BLaER1 (cell line): ENCODE data around the gene OBI1.
A peak's percentile ranks its signal among the peaks of the same experiment; 100 is the strongest.

Experiments
- H3K27ac ChIP-seq: shearing (Covaris generic); formaldehyde crosslinking; 2 replicates; pipeline ENCODE4 v1.8.1; 2022
- H3K27me3 ChIP-seq: shearing (Covaris generic); formaldehyde crosslinking; 2 replicates; pipeline ENCODE4 v1.8.1; 2022
- H3K36me3 ChIP-seq: shearing (Covaris generic); formaldehyde crosslinking; 2 replicates; pipeline ENCODE4 v1.8.1; 2022
- H3K4me1 ChIP-seq: shearing (Covaris generic); formaldehyde crosslinking; 2 replicates; pipeline ENCODE4 v1.8.1; 2022
- H3K4me2 ChIP-seq: shearing (Covaris generic); formaldehyde crosslinking; 2 replicates; pipeline ENCODE4 v1.8.1; 2022
- H3K4me3 ChIP-seq: shearing (Covaris generic); formaldehyde crosslinking; 2 replicates; pipeline ENCODE4 v1.8.1; 2022
- H3K9ac ChIP-seq: shearing (Covaris generic); formaldehyde crosslinking; 2 replicates; pipeline ENCODE4 v1.8.1; 2022
- H3K9me3 ChIP-seq: shearing (Covaris generic); formaldehyde crosslinking; 2 replicates; pipeline ENCODE4 v1.8.1; 2022
- H4K20me1 ChIP-seq: shearing (Covaris generic); formaldehyde crosslinking; 2 replicates; pipeline ENCODE4 v1.8.1; 2022
- Cebpa-rat ChIP-seq: shearing (Covaris generic); IDR thresholded peaks from 2 replicates; pipeline ENCODE4 v1.8.1; 2022

OBI1 gene

GRCh38 chr13:78658630-78659449 is at the start of gene OBI1:
Gene OBI1 (minus strand): TSS chr13:78659155. CDS start chr13:78659120, 35 bp downstream.
- TF ChIP-seq Cebpa-rat: no peak
- Histone ChIP-seq H3K4me3 (peak within 1 kb of the TSS; percentile 88), H4K20me1 (peaks cover 46% of the 10 kb centered on the region)

GRCh38 chr13:78701383-78701782 is 42.4 kb upstream of the OBI1 start:
- no peaks in the 10 kb centered on the region for H4K20me1 ChIP-seq
- no peaks in the 10 kb centered on the region for H3K4me1 ChIP-seq
- H3K27me3 ChIP-seq: no peaks in the 10 kb centered on the region
- no peak overlapping the region for H3K4me3 ChIP-seq
- no peak for TF ChIP-seq Cebpa-rat
- H3K36me3 ChIP-seq: no peaks in the 10 kb centered on the region
- no peak overlapping the region for H3K9ac ChIP-seq
- no peak overlapping the region for H3K27ac ChIP-seq
- H3K9me3 ChIP-seq: no peaks in the 10 kb centered on the region
- no peak overlapping the region for H3K4me2 ChIP-seq

More at GRCh38 chr13:78658630-78659449, at the start of gene OBI1:
- Histone ChIP-seq H3K9ac (peak within 1 kb of the TSS; percentile 90), H3K4me2 (peak within 1 kb of the TSS; percentile 93), H3K4me1 (peaks cover 25% of the 10 kb centered on the region), H3K27ac (peak within 1 kb of the TSS; percentile 89), H3K27me3 (no peaks in the 10 kb centered on the region), H3K36me3 (peaks cover 22% of the 10 kb centered on the region), H3K9me3 (no peaks in the 10 kb centered on the region)

DNA sequence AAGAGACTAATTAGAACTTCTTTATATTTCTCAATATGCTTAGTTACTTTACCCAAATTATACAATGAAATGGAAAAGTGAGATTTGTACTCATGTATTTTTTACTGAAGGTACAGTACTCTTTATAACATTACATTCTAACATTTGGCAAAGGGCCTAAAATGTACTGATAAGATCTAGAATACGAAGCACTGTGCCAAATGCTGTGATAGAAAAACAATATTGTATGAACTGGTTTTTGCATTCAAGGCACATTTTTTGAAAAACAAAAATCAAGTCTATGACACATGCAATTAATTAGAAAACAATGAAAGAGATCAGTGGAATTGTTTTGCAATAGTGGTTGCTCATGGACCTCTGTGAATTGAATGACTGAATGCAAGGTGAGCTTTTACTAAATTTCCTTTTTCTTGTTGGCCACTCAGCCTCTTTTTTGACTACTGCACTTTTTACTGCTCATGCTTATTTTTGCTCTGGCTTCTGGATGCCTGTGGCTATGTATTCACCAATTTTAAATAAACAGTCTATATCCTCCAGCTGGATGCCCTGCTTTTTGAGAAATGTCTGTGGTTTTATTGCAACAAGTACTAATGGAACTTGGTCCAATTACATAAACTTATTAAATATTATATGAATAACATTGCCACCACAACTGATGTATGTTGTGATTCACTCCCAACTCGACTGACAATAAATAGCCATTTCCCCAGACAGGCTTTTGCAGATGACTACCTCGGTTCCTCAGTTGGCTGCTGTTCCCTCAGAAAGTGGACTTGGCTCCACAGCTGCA is 41.4 kb upstream of the OBI1 start:
- H3K4me2 ChIP-seq: no peak overlapping the region

DNA sequence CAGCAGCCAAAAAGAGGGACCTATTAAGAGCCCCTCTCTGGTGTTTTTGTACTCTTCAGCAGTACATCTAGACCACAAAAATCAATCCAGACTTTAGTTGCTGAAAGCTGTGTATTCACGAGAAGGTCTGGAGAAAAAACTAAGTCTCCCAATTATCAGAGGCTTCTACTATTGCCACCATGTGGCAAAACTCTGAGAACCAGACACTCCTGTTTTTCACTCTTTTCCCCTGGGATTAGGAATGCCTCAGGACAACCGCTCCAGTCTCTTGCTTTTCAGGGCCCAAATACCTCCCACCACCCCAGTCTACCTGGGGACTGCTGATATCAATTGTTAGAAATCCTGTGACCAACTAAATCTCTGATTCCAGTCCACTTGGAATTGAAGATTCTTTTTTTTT is 30.1 kb upstream of the OBI1 start:
- Histone ChIP-seq H3K27me3 (no peaks in the 10 kb centered on the region), H3K27ac (no peak overlapping the region), H4K20me1 (no peaks in the 10 kb centered on the region), H3K4me2 (no peak overlapping the region), H3K9ac (no peak overlapping the region), H3K36me3 (no peaks in the 10 kb centered on the region), H3K4me3 (no peak overlapping the region), H3K9me3 (no peaks in the 10 kb centered on the region), H3K4me1 (no peaks in the 10 kb centered on the region)
- TF ChIP-seq Cebpa-rat: no peak

More for the DNA sequence above, 41.4 kb upstream of the OBI1 start:
- no peak overlapping the region for H3K9ac ChIP-seq
- no peaks in the 10 kb centered on the region for H3K4me1 ChIP-seq
- H3K27me3 ChIP-seq: no peaks in the 10 kb centered on the region
- no peak overlapping the region for H3K27ac ChIP-seq
- H3K4me3 ChIP-seq: no peak overlapping the region
- H3K36me3 ChIP-seq: no peaks in the 10 kb centered on the region
- TF ChIP-seq Cebpa-rat: no peak
- no peaks in the 10 kb centered on the region for H3K9me3 ChIP-seq
- no peaks in the 10 kb centered on the region for H4K20me1 ChIP-seq

DNA sequence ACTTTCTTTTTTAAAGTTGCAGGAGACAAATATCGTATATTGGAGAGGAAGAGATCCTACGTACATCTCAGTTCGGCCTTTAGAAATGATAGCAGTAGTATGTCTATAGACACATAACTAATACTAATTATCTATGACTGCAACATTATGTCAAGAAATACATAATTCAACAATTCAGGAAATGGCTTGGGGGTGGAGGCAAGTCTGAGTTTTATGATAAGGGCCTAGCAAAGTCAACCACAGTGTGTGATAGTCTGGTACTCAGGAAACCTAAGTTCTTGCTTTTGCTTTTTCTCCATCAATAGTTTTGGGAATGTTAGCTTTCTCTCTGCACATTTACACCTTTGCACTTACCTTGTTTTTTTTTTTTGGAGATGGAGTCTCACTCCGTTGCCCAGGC is 27.5 kb upstream of the OBI1 start:
- Histone ChIP-seq H3K9me3 (no peaks in the 10 kb centered on the region), H4K20me1 (no peaks in the 10 kb centered on the region), H3K27ac (no peak overlapping the region), H3K4me1 (no peaks in the 10 kb centered on the region), H3K36me3 (no peaks in the 10 kb centered on the region), H3K4me2 (no peak overlapping the region), H3K4me3 (no peak overlapping the region), H3K27me3 (no peaks in the 10 kb centered on the region), H3K9ac (no peak overlapping the region)
- no peak for TF ChIP-seq Cebpa-rat

DNA sequence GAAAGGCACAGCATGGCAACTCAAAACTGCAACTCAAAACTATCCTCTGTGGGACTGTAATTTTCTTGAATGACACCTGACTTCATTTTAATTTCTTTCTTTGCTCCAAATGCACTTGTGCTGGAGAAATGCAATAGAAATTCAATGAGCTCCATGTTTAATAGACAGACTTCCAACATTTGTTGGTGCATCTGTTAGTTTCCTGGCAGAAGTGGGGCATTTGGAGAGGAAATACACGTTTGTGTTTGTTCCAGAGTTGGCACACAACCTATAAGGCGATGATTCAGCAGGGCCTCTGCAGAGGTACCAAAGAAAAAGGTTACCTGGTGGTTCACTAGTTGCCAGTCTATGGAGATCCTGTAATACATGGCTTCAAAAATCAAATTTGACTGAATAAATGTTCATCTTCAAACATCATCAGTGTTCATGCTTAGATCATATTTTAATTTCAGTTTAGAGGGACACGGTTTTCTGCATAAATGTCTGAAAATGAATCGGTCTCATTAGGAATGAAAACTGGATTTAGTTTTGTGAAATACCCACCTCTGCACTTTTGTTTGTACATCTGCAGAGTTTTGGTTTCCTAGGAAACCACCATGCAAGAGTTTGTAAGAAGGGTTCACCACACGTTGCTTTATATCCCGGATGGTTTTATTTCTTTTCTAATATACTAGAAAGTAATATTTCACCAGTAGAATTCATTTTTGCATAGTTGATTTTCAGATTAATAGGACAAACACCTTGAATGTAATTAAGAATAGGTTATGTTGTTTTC is 21.8 kb upstream of the OBI1 start:
- Histone ChIP-seq H3K4me2 (no peak overlapping the region), H3K27me3 (no peaks in the 10 kb centered on the region), H3K4me3 (no peak overlapping the region), H3K4me1 (no peaks in the 10 kb centered on the region), H3K36me3 (no peaks in the 10 kb centered on the region), H3K9me3 (no peaks in the 10 kb centered on the region), H4K20me1 (no peaks in the 10 kb centered on the region), H3K27ac (no peak overlapping the region), H3K9ac (no peak overlapping the region)
- no peak for TF ChIP-seq Cebpa-rat

- Histone ChIP-seq H3K27ac (no peak overlapping the region), H4K20me1 (no peaks in the 10 kb centered on the region), H3K9ac (no peak overlapping the region), H3K9me3 (no peaks in the 10 kb centered on the region), H3K4me2 (no peak overlapping the region), H3K27me3 (no peaks in the 10 kb centered on the region), H3K4me1 (no peaks in the 10 kb centered on the region), H3K4me3 (no peak overlapping the region), H3K36me3 (no peaks in the 10 kb centered on the region)
- no peak for TF ChIP-seq Cebpa-rat
Observed at GRCh38 chr13:78680115-78680561, 21.2 kb upstream of the OBI1 start.

DNA sequence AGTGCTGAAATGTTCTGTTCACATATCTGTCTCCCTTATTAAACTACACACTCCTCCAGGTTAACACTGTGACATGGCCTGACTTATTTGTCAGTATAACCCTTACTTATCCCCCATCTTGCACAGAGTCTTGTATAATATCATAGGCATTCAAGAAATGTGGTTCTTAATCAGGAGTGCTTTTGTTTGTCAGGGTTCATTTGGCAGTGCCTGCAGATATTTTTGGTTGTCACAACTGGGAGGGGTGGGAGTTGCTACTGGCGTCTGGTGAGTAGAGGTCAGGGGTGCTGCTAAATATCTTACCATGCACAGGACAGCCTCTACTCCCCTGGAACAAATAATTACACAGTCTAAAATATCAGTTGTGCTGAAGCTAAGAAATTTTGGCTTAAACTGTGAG is 20.4 kb upstream of the OBI1 start:
- TF ChIP-seq Cebpa-rat: no peak
- Histone ChIP-seq H3K4me2 (no peak overlapping the region), H3K27ac (no peak overlapping the region), H3K4me1 (no peaks in the 10 kb centered on the region), H3K4me3 (no peak overlapping the region), H3K36me3 (no peaks in the 10 kb centered on the region), H3K27me3 (no peaks in the 10 kb centered on the region), H3K9me3 (no peaks in the 10 kb centered on the region), H3K9ac (no peak overlapping the region), H4K20me1 (no peaks in the 10 kb centered on the region)

DNA sequence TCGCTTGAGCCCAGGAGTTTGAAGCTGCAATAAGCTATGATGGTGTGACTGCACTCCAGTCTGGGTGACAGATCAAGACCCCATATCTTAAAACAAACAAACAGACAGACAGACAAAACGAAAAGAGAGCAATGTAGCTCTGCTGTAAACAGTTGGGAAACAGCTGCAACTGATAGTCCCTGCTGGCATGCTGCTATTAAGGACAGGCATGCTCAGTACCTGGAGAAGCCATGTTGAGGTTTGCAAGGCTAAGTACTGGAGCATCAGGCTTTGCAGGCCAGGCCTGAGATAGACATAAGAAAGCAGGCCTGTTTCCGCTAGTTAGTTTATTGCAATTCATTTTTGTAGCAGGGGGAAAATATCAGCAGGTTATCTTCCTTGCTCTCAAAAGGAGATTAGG is 16.2 kb upstream of the OBI1 start:
- Histone ChIP-seq H3K4me1 (no peaks in the 10 kb centered on the region), H3K27me3 (no peaks in the 10 kb centered on the region), H3K36me3 (no peaks in the 10 kb centered on the region), H4K20me1 (no peaks in the 10 kb centered on the region), H3K9me3 (no peaks in the 10 kb centered on the region), H3K4me3 (no peak overlapping the region), H3K9ac (no peak overlapping the region), H3K27ac (no peak overlapping the region), H3K4me2 (no peak overlapping the region)
- no peak for TF ChIP-seq Cebpa-rat

- no peak overlapping the region for H3K4me3 ChIP-seq
- H3K9ac ChIP-seq: no peak overlapping the region
- no peaks in the 10 kb centered on the region for H4K20me1 ChIP-seq
- TF ChIP-seq Cebpa-rat: no peak
- no peak overlapping the region for H3K4me2 ChIP-seq
- no peaks in the 10 kb centered on the region for H3K36me3 ChIP-seq
- H3K27ac ChIP-seq: no peak overlapping the region
- no peaks in the 10 kb centered on the region for H3K27me3 ChIP-seq
- no peaks in the 10 kb centered on the region for H3K9me3 ChIP-seq
- no peaks in the 10 kb centered on the region for H3K4me1 ChIP-seq
Observed at GRCh38 chr13:78674638-78675037, 15.7 kb upstream of the OBI1 start.
